C4-2B (cell line): ENCODE measurements around the gene WDR73.

Source experiments
- H3K27ac ChIP-seq: fragments of 450-650 bp; 2 replicates; pipeline ENCODE4 v1.5.1; 2017
- ZFX ChIP-seq: fragments of 450-650 bp; IDR thresholded peaks from 2 replicates; pipeline ENCODE4 v1.6.1; 2017
- TF ChIP-seq, protein P1 (sequence below): fragments of 450-650 bp; conservative IDR thresholded peaks from 2 replicates; pipeline ENCODE4 v1.5.1; 2017; ENCODE audit warnings: mild to moderate bottlenecking

The WDR73 gene

DNA sequence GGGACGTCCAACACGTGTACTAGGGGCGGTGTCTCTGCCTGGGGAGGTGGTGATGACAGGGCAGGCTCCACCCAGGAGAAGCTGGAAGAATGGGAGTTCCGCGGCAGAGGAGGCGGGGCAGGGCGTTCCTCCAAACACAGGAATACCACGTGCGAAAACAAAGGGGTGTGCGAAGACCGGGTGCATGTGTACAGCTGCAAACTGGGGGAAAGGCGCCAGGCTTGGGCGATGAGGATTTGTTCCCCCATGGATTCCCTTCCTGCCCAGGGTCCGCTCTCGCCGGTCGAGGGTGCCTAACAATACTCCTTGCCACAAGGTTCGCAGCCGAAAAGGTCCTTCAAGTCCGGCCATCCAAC, 53.8 kb downstream of the WDR73 start:
- peak overlapping the region; percentile 77; the same call in 1 of the 2 replicates for H3K27ac ChIP-seq
- TF ChIP-seq, protein P1, sequence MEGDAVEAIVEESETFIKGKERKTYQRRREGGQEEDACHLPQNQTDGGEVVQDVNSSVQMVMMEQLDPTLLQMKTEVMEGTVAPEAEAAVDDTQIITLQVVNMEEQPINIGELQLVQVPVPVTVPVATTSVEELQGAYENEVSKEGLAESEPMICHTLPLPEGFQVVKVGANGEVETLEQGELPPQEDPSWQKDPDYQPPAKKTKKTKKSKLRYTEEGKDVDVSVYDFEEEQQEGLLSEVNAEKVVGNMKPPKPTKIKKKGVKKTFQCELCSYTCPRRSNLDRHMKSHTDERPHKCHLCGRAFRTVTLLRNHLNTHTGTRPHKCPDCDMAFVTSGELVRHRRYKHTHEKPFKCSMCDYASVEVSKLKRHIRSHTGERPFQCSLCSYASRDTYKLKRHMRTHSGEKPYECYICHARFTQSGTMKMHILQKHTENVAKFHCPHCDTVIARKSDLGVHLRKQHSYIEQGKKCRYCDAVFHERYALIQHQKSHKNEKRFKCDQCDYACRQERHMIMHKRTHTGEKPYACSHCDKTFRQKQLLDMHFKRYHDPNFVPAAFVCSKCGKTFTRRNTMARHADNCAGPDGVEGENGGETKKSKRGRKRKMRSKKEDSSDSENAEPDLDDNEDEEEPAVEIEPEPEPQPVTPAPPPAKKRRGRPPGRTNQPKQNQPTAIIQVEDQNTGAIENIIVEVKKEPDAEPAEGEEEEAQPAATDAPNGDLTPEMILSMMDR = no peak
- no peak for TF ChIP-seq ZFX

DNA sequence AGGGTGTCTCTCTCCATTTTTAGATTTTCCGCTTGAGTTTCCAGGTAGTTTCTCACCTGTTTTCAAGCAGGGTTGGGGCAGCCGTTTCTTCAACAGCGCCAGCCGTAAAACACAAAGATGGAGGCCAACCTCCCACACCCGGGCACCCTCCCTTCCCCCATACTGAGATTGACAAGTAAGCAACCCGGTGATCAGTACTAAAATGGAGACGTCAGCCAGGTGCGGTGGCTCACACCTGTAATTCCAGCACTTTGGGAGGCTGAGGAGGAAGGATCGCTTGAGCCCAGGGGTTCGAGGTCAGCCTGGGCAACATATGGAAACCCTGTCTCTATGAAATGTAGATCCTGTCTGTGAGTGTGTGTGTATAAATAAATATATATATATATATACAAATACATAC, 54.2 kb downstream of the WDR73 start:
- TF ChIP-seq ZFX = no peak
- TF ChIP-seq, protein P1 = no peak
- H3K27ac ChIP-seq = no peak overlapping the region

DNA sequence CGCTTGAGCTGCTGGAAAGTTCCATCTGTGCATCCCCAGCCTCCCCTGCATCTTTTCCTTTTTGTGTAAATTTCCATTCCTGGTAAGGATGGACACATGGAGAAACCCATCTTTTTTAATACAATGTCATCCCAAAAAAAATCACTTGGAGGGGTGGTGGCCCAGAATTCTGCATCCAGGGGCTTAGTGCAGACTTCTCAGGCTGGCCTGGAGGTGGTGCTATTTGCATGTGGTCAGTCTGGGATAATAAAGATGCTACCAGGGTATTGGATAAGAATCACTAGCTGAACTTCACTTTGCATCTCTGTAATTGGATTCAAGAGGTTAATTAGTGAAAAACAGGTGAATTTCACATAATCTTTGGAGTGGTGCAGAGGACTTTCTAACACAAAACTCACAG, 55.1 kb downstream of the WDR73 start:
- no peak overlapping the region for H3K27ac ChIP-seq
- no peak for TF ChIP-seq ZFX
- TF ChIP-seq, protein P1 = peak; percentile 79

DNA sequence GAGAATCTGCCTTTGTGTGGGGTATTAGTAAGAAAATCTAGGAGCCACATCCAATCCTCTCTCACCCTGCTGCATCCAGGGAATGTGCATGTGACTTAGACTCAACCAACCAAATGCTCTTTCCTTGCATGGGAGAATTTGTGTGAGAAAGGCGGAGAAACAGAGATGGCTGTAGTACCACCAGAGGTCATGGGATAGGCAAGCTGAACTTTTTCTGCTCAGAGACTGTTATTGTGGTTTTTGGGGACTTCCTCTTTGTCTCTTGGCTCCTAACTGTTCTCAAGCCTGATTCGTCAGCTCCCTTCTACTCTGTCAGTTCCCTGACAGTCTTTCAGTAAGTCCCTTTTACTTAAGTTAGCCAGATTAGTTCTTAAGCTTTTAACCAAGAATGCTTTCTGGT, 55.8 kb downstream of the WDR73 start:
- H3K27ac ChIP-seq = no peak overlapping the region
- TF ChIP-seq, protein P1 = no peak
- TF ChIP-seq ZFX = no peak

DNA sequence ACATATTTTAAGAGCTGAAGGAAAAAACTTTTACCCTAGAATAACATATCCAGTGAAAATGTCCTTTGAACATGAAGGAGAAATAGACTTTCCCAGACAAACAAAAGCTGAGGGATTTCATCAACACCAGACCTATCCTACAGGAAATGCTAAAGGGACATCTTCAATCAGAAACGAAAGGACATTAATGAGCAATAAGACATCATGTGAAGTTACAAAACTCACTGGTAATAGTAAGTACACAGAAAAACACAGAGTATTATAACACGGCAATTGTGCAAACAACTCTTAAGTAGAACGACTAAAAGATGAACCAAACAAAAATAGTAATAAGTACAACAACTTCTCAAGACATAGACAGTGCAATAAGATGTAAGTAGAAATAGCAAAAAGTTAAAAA, 56.8 kb downstream of the WDR73 start:
- no peak for TF ChIP-seq ZFX
- TF ChIP-seq, protein P1 = no peak
- no peak overlapping the region for H3K27ac ChIP-seq

DNA sequence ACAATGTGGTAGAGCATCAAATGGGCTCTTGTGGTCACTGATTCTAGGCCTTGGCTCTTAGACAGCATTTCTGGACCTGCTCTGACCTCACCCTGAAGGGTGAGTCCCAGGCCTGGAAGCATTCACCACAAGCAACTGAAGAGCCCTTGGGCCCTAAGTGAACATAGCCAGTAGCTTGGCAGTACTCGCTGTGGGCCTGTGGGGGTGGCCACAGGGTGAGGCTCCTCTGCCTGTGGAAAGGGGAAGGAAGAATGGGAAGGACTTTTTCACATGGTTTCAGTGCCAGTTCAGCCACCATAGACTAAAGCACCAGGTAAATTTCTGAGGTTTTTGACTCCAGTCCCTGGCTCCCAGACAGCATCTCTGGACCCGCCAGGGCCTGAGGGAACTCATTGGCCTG, 58.4 kb downstream of the WDR73 start:
- TF ChIP-seq, protein P1 = no peak
- TF ChIP-seq ZFX = no peak
- H3K27ac ChIP-seq = no peak overlapping the region

DNA sequence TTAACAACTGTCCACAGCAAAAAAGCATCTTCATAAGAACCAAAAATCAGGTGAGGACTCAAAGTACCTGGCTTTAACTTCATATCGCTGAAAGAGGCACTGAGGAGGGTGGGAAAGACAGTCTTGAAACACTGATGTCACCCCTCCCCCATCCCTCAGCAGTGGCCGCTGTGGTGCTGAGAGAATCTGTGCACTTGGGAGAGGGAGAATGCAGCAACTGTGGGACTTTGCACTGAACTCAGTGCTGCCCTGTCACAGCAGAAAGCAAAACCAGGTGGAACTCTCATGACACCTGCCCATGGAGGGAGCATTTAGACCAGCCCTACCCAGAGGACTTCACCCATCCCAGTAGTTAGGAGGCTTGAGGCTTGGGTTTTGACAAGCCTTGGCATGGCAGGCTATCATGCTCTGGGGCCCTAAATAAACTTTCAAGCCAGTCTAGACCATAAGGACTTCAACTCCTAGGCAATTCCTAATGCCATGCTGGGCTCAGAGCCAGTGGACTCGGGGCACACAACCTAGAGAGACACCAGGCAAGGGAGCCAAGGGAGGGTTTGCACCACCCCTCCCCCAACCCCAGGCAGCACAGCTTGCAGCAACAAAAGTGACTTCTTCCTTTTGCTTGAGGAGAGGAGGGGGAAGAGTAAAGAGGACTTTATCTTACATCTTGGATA, 59.3 kb downstream of the WDR73 start:
- no peak overlapping the region for H3K27ac ChIP-seq
- TF ChIP-seq, protein P1 = no peak
- no peak for TF ChIP-seq ZFX
